ENCODE measurements around the gene IFNL1. TPM values are rescaled to one million over a fixed set of nuclear protein-coding genes. Genes with fewer than 3 reads are reported as not detected.

The IFNL1 gene
- total and polyA plus RNA-seq, 9 of the 15 experiments (the other 6 are each of a cell fraction or from before 2014, with no cell fraction given): not detected

- TF ChIP-seq ZNF512 (tag; IDR thresholded peaks at IDR 0.05) (peak; percentile 45; the same call in 1 of the 2 replicates), PTRF (tag; IDR thresholded peaks at IDR 0.05) (no peak), CCAR2 (IDR thresholded peaks at IDR 0.05; ENCODE audit: low read depth, low read length) (no peak), HDAC1 (IDR thresholded peaks at IDR 0.05) (0 out of 4 replicates have a peak, but pooled peaks of 1 of the 2 experiments have one; percentile 22), GTF2B (IDR thresholded peaks at IDR 0.05; ENCODE audit: extremely low read depth, insufficient read length) (no peak), TCF7L2 (IDR thresholded peaks at IDR 0.05; ENCODE audit: low read depth, low read length) (no peak), KLF16 (IDR thresholded peaks at IDR 0.05) (no peak), HNRNPL (IDR thresholded peaks at IDR 0.05; ENCODE audit: low read depth, low read length) (no peak), NCOA6 (IDR thresholded peaks at IDR 0.05) (no peak), FOXP1 (CRISPR knock-in tag; IDR thresholded peaks at IDR 0.05) (no peak), ZNF253 (CRISPR knock-in tag; conservative IDR thresholded peaks at IDR 0.05) (no peak), NFXL1 (CRISPR knock-in tag; IDR thresholded peaks at IDR 0.05) (no peak), THRB (CRISPR knock-in tag; conservative IDR thresholded peaks at IDR 0.05) (0 out of 2 replicates have a peak, but pooled peaks have one; percentile 9), HMBOX1 (IDR thresholded peaks at IDR 0.05) (no peak), RFX1 (IDR thresholded peaks at IDR 0.05) (no peak), KDM1A (IDR thresholded peaks at IDR 0.05) (peak in 1 of 2 experiments; percentile 10; a peak in 1 of 4 replicates)
These were observed 28.1 kb downstream of the IFNL1 start (continued) for GRCh38 chr19:39324242-39324842.
